SK-N-SH (cell line): ENCODE results near the gene ANKRD10. TPM values are rescaled to one million over a fixed set of nuclear protein-coding genes. Genes with fewer than 3 reads are reported as not detected.

Experiments used
- CTCF ChIA-PET: fragments of 300-600, 350-600 bp; formaldehyde crosslinking; extraction: SDS; loops from one replicate; lab custom pipeline; 2021; lab: Yijun Ruan, JAX
- POLR2A ChIA-PET: fragments of 350-600 bp; sonication (Branson Sonifier 250); formaldehyde crosslinking; extraction: SDS; loops from one replicate; lab custom pipeline; 2020; ENCODE audit warnings: antibody characterized with exemption, inconsistent platforms; lab: Yijun Ruan, JAX
- DNase-seq: peaks from one replicate; pipeline ENCODE4 v3.0.0; 2012
- H2AFZ ChIP-seq: fragments of 200-600 bp; sonication (generic); 2 replicates; pipeline ENCODE4 v1.8.1; 2016; ENCODE audit warnings: antibody characterized with exemption, mild to moderate bottlenecking, low read depth
- H3F3A ChIP-seq: fragments of 200-600 bp; sonication (generic); replicated peaks from 2 replicates; pipeline ENCODE3; 2016; ENCODE audit warnings: antibody characterized with exemption, mild to moderate bottlenecking; ENCODE audit not compliant: insufficient read depth
- H3K27ac ChIP-seq, 2 experiments: fragments of 200-500 bp in 1 of 2; fragments of 200-600 bp in 1 of 2; sonication (Bioruptor generic) in 1 of 2; sonication (generic), shearing (Covaris generic) in 1 of 2; 2 replicates each; pipeline versions ENCODE4 v1.5.1 to v1.6.1; 2014 to 2016; ENCODE audit warnings: low read depth in 2 of 2, inconsistent platforms in 1 of 2, low read length in 1 of 2, mild to moderate bottlenecking in 1 of 2, mixed read lengths in 1 of 2
- H3K27me3 ChIP-seq: fragments of 200-600 bp; sonication (generic), shearing (Covaris generic); 2 replicates; pipeline ENCODE4 v1.6.1; 2016; ENCODE audit warnings: mixed run types; ENCODE audit not compliant: insufficient read depth
- H3K36me3 ChIP-seq, 2 experiments: fragments of 200-500 bp in 1 of 2; fragments of 200-600 bp in 1 of 2; sonication (Bioruptor generic) in 1 of 2; sonication (generic) in 1 of 2; replicated peaks in 1 of 2; 2 replicates each; pipeline versions ENCODE3 to v1.5.1; 2014 to 2016; ENCODE audit warnings: low read length in 1 of 2, mild to moderate bottlenecking in 1 of 2; ENCODE audit not compliant: insufficient read depth in 2 of 2, control insufficient read depth in 1 of 2
- H3K4me1 ChIP-seq, 2 experiments: fragments of 200-500 bp in 1 of 2; fragments of 200-600 bp in 1 of 2; sonication (Bioruptor generic) in 1 of 2; sonication (generic), shearing (Covaris generic) in 1 of 2; 2 replicates each; pipeline versions ENCODE4 v1.5.1 to v1.6.1; 2014 to 2016; ENCODE audit warnings: low read depth in 1 of 2, low read length in 1 of 2, mixed run types in 1 of 2; ENCODE audit not compliant: insufficient read depth in 2 of 2, control insufficient read depth in 1 of 2
- H3K4me2 ChIP-seq: fragments of 200-600 bp; sonication (generic), shearing (Covaris generic); 2 replicates; pipeline ENCODE4 v1.6.1; 2017; ENCODE audit warnings: mixed run types
- H3K4me3 ChIP-seq, 2 experiments: fragments of 200-500 bp in 1 of 2; fragments of 200-600 bp in 1 of 2; sonication (Bioruptor generic) in 1 of 2; sonication (generic), shearing (Covaris generic) in 1 of 2; 2 replicates each; pipeline versions ENCODE4 v1.5.1 to v1.8.1; 2014 to 2016; ENCODE audit warnings: low read depth in 2 of 2, inconsistent platforms in 1 of 2, low read length in 1 of 2, mild to moderate bottlenecking in 1 of 2, mixed read lengths in 1 of 2, moderate library complexity in 1 of 2
- H3K79me2 ChIP-seq: fragments of 200-600 bp; sonication (generic); 2 replicates; pipeline ENCODE4 v1.8.1; 2017; ENCODE audit warnings: mild to moderate bottlenecking; ENCODE audit not compliant: insufficient read depth
- H3K9ac ChIP-seq: fragments of 200-600 bp; sonication (generic); 2 replicates; pipeline ENCODE4 v1.6.1; 2017; ENCODE audit warnings: mixed run types
- H3K9me2 ChIP-seq: fragments of 200-600 bp; sonication (generic); 2 replicates; pipeline ENCODE4 v1.6.1; 2017; ENCODE audit warnings: mixed run types
- H3K9me3 ChIP-seq: fragments of 200-600 bp; sonication (generic); 2 replicates; pipeline ENCODE4 v1.6.1; 2017; ENCODE audit warnings: mixed run types, mild to moderate bottlenecking, moderate library complexity
- H4K20me1 ChIP-seq: fragments of 200-600 bp; sonication (generic); 2 replicates; pipeline ENCODE4 v1.6.1; 2017; ENCODE audit warnings: mild to moderate bottlenecking, mixed run types; ENCODE audit not compliant: insufficient read depth
- CHD2 ChIP-seq: fragments of 150-350 bp; IDR thresholded peaks from 2 replicates; pipeline ENCODE4 v1.6.1; 2018; ENCODE audit warnings: low read length; ENCODE audit not compliant: partially characterized antibody
- ELF1 ChIP-seq: IDR thresholded peaks from 2 replicates; pipeline ENCODE4 v1.4.0; 2012
- FOXJ3 ChIP-seq: sonication (generic); formaldehyde crosslinking; IDR thresholded peaks from 2 replicates; pipeline ENCODE4 v1.5.1; 2020; ENCODE audit warnings: mild to moderate bottlenecking, missing genetic modification reagents
- FOXM1 ChIP-seq: IDR thresholded peaks from 2 replicates; pipeline ENCODE4 v1.4.0; 2012; ENCODE audit warnings: low read depth, mild to moderate bottlenecking
- GABPA ChIP-seq: IDR thresholded peaks from 2 replicates; pipeline ENCODE4 v1.4.0; 2012; ENCODE audit warnings: low read depth, mild to moderate bottlenecking
- MXI1 ChIP-seq: IDR thresholded peaks from 2 replicates; pipeline ENCODE4 v1.6.1; 2012; ENCODE audit warnings: mild to moderate bottlenecking, low read depth, low read length, improper control_type of control experiment
- NRF1 ChIP-seq: IDR thresholded peaks from 2 replicates; pipeline ENCODE4 v1.6.1; 2012; ENCODE audit warnings: low read depth, mild to moderate bottlenecking, low read length
- RFX5 ChIP-seq: IDR thresholded peaks from 2 replicates; pipeline ENCODE4 v1.6.1; 2012; ENCODE audit warnings: mild to moderate bottlenecking, improper control_type of control experiment, low read length
- SMC3 ChIP-seq: IDR thresholded peaks from 2 replicates; pipeline ENCODE4 v1.6.1; 2012; ENCODE audit warnings: low read depth, low read length, improper control_type of control experiment
- TAF1 ChIP-seq: IDR thresholded peaks from 2 replicates; pipeline ENCODE4 v1.6.1; 2012; ENCODE audit warnings: low read depth, mild to moderate bottlenecking, low read length, moderate library complexity, borderline replicate concordance
- TCF12 ChIP-seq: IDR thresholded peaks from 2 replicates; pipeline ENCODE4 v1.4.0; 2012
- TEAD4 ChIP-seq: IDR thresholded peaks from 2 replicates; pipeline ENCODE4 v1.4.0; 2012; ENCODE audit warnings: mild to moderate bottlenecking, borderline replicate concordance; ENCODE audit not compliant: insufficient read depth
- YY1 ChIP-seq: IDR thresholded peaks from 2 replicates; pipeline ENCODE4 v1.4.0; 2012; ENCODE audit warnings: low read depth, mild to moderate bottlenecking
- WGBS: methylation state at CpG from one replicate; pipeline ENCODE4 v1.1.6; 2017; ENCODE audit warnings: low lambda C conversion rate; 5-methylcytosine and 5-hydroxymethylcytosine counted together
- polyA plus RNA-seq, 3 experiments: library from polyadenylated mRNA; depleted of rRNA; stranded (reverse); fragments of >200 nt; gene quantifications; 2 replicates each; pipeline ENCODE4 v1.2.3, GENCODE V29; 2012
- TF ChIP-seq, protein P1 (sequence below): IDR thresholded peaks from 2 replicates; pipeline ENCODE4 v1.6.1; 2012; ENCODE audit warnings: mild to moderate bottlenecking, low read depth, low read length, moderate library complexity
- TF ChIP-seq, protein P2 (sequence below): IDR thresholded peaks from 2 replicates; pipeline ENCODE4 v1.4.0; 2012; ENCODE audit warnings: low read depth, borderline replicate concordance
- TF ChIP-seq, protein P3 (sequence below): IDR thresholded peaks from 2 replicates; pipeline ENCODE4 v1.4.0; 2012; ENCODE audit warnings: low read depth
- TF ChIP-seq, protein P4 (sequence below): IDR thresholded peaks from 2 replicates; pipeline ENCODE4; 2012
- TF ChIP-seq, protein P5 (sequence below): fragments of 200-600 bp; sonication (generic); IDR thresholded peaks from 2 replicates; pipeline ENCODE4 v1.6.1; 2017; ENCODE audit warnings: antibody characterized with exemption, mild to moderate bottlenecking, moderate library complexity

Gene ANKRD10
- polyA plus RNA-seq, 1 of the 3 experiments (the other 2 are of a cell fraction) = 53.2 TPM

DNA sequence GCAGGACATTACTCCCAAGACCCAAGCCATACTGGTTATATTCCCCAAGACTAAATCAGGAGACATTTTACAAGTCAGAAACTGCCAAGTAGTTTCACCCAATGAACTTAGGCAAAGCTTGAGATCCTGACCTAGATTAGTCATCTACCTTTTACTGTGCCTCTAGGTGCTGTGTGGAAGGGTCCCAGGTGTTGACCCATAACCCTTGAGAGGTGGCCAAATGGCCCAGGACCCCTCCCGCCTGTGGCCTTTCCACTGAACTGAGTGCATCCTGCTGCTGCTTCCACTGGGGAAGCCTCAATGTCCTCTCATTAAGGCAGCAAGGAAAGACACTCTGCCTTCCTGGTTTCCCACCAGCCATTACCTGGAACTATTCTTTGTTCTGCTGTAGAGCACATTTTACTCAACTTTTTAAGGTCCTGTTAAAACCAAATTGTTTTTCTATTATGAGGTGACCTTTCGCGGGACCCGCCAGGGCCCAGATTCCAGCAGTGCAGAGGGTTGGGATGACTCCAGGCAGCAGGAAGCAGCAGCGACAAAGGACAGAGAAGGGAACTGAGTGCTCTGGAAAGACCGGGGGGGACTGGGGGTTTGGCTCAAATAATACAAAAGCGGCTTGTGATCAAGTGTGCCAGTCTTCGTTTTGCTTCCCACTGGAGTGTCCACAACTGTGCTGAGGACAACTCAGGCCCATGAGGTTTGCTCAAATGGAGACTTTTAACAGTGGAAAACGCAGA, 27.1 kb downstream of the ANKRD10 start:
- Histone ChIP-seq H3K9me3 (no peaks in the 10 kb centered on the region), H3K4me3 (no peak overlapping the region), H3K4me1 (peaks cover 0 to 5% of the 10 kb centered on the region in 2 experiments; a peak in 1 of 4 replicates), H3F3A (no peaks in the 10 kb centered on the region), H3K9me2 (no peaks in the 10 kb centered on the region), H3K27ac (no peak overlapping the region), H3K4me2 (no peak overlapping the region), H3K27me3 (no peaks in the 10 kb centered on the region), H4K20me1 (no peaks in the 10 kb centered on the region), H3K9ac (no peak overlapping the region), H3K36me3 (peaks cover 14 to 17% of the 10 kb centered on the region in 2 experiments), H3K79me2 (no peaks in the 10 kb centered on the region), H2AFZ (no peak overlapping the region)
- TF ChIP-seq FOXJ3 (CRISPR knock-in tag) (no peak), MXI1 (no peak), TCF12 (no peak), YY1 (no peak), ELF1 (no peak), FOXM1 (no peak), TAF1 (no peak), NRF1 (no peak), CHD2 (no peak), SMC3 (no peak), RFX5 (no peak), TEAD4 (no peak), GABPA (no peak)
- TF ChIP-seq, protein P1, sequence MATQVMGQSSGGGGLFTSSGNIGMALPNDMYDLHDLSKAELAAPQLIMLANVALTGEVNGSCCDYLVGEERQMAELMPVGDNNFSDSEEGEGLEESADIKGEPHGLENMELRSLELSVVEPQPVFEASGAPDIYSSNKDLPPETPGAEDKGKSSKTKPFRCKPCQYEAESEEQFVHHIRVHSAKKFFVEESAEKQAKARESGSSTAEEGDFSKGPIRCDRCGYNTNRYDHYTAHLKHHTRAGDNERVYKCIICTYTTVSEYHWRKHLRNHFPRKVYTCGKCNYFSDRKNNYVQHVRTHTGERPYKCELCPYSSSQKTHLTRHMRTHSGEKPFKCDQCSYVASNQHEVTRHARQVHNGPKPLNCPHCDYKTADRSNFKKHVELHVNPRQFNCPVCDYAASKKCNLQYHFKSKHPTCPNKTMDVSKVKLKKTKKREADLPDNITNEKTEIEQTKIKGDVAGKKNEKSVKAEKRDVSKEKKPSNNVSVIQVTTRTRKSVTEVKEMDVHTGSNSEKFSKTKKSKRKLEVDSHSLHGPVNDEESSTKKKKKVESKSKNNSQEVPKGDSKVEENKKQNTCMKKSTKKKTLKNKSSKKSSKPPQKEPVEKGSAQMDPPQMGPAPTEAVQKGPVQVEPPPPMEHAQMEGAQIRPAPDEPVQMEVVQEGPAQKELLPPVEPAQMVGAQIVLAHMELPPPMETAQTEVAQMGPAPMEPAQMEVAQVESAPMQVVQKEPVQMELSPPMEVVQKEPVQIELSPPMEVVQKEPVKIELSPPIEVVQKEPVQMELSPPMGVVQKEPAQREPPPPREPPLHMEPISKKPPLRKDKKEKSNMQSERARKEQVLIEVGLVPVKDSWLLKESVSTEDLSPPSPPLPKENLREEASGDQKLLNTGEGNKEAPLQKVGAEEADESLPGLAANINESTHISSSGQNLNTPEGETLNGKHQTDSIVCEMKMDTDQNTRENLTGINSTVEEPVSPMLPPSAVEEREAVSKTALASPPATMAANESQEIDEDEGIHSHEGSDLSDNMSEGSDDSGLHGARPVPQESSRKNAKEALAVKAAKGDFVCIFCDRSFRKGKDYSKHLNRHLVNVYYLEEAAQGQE = no peak
- TF ChIP-seq, protein P2, sequence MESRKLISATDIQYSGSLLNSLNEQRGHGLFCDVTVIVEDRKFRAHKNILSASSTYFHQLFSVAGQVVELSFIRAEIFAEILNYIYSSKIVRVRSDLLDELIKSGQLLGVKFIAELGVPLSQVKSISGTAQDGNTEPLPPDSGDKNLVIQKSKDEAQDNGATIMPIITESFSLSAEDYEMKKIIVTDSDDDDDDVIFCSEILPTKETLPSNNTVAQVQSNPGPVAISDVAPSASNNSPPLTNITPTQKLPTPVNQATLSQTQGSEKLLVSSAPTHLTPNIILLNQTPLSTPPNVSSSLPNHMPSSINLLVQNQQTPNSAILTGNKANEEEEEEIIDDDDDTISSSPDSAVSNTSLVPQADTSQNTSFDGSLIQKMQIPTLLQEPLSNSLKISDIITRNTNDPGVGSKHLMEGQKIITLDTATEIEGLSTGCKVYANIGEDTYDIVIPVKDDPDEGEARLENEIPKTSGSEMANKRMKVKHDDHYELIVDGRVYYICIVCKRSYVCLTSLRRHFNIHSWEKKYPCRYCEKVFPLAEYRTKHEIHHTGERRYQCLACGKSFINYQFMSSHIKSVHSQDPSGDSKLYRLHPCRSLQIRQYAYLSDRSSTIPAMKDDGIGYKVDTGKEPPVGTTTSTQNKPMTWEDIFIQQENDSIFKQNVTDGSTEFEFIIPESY = no peak
- TF ChIP-seq, protein P3, sequence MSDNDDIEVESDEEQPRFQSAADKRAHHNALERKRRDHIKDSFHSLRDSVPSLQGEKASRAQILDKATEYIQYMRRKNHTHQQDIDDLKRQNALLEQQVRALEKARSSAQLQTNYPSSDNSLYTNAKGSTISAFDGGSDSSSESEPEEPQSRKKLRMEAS = no peak
- TF ChIP-seq, protein P4, sequence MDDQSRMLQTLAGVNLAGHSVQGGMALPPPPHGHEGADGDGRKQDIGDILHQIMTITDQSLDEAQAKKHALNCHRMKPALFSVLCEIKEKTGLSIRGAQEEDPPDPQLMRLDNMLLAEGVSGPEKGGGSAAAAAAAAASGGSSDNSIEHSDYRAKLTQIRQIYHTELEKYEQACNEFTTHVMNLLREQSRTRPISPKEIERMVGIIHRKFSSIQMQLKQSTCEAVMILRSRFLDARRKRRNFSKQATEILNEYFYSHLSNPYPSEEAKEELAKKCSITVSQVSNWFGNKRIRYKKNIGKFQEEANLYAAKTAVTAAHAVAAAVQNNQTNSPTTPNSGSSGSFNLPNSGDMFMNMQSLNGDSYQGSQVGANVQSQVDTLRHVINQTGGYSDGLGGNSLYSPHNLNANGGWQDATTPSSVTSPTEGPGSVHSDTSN = no peak
- TF ChIP-seq, protein P5, sequence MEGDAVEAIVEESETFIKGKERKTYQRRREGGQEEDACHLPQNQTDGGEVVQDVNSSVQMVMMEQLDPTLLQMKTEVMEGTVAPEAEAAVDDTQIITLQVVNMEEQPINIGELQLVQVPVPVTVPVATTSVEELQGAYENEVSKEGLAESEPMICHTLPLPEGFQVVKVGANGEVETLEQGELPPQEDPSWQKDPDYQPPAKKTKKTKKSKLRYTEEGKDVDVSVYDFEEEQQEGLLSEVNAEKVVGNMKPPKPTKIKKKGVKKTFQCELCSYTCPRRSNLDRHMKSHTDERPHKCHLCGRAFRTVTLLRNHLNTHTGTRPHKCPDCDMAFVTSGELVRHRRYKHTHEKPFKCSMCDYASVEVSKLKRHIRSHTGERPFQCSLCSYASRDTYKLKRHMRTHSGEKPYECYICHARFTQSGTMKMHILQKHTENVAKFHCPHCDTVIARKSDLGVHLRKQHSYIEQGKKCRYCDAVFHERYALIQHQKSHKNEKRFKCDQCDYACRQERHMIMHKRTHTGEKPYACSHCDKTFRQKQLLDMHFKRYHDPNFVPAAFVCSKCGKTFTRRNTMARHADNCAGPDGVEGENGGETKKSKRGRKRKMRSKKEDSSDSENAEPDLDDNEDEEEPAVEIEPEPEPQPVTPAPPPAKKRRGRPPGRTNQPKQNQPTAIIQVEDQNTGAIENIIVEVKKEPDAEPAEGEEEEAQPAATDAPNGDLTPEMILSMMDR = no peak
- WGBS = 92% methylated on average over 9 of the region's 9 CpGs
- ChIA-PET POLR2A (no interaction called here), CTCF (interaction anchor here (1.3 kb wide), 1 partner anchor 15 kb away, joined by 3 read pairs; no protein-coding TSS in a partner anchor)
- no peak for DNase-seq
